Measurements from ENCODE around the gene INO80B.
A peak's percentile ranks its signal among the peaks of the same experiment; 100 is the strongest.

INO80B gene

DNA sequence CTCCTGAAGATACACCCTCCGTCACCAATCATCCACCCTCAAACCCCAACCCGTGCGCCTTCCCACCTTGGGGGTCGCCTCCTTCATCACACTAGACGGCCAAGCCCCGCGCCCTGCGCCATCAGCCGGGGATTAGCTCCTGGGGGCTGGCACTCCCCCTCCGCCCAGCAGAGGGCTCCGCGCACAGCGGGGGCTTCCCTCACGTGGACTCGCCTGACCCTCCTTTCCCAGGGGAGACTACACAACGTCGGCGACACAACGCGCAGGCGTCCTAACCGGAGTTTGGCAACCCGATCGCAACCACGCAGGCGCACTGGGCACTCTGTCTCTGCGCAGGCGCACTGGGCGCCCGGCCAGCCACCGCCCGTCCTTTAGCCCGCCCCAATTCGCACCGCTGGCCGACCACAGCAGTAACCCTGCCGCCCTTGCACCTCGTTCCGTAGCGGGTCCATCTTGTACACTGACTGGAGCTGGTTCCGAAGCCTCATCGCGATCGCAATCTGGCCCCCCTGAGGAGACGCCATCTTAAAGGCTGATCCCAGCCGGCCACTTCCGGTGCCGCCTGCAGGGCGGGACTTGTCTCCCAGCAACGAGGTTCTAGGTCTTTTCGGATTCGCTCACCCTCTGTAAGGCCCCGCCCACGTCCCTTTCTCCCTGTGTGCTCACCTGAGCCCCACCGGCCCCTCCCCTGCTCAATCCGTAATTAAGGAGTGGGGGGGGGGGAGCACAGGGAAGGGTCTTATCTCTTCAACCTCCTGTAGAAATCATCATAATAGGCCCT is 52.4 kb downstream of the INO80B start, which contains the start of gene PCGF1:
TSS of gene PCGF1 (minus strand) at position 551 of the 781 bp plus-strand sequence. CDS start at position 524, 27 bp downstream.
- Mint-ChIP-seq H3K27me3 (peaks cover 43% of the 10 kb centered on the region), H3K9me3 (no peaks in the 10 kb centered on the region)

More for the DNA sequence above, 52.4 kb downstream of the INO80B start, which contains the start of gene PCGF1:
- peak within 1 kb of the TSS; percentile 99 for H3K27ac Mint-ChIP-seq
- H3K36me3 Mint-ChIP-seq (ENCODE audit: low read depth) = peaks cover 28% of the 10 kb centered on the region
- peaks cover 55% of the 10 kb centered on the region for H3K4me1 Mint-ChIP-seq (ENCODE audit: low read depth)
- H3K4me3 Mint-ChIP-seq = peak within 1 kb of the TSS; percentile 98
